NCI-H2196 (cell line): ENCODE measurements around the gene MYBPH.
A peak's percentile ranks its signal among the peaks of the same experiment; 100 is the strongest.

Experiments
- DNase-seq: peaks from one replicate; lab custom pipeline; 2025; ENCODE audit not compliant: unreplicated experiment; lab: John Stamatoyannopoulos, UW

Gene MYBPH

DNA sequence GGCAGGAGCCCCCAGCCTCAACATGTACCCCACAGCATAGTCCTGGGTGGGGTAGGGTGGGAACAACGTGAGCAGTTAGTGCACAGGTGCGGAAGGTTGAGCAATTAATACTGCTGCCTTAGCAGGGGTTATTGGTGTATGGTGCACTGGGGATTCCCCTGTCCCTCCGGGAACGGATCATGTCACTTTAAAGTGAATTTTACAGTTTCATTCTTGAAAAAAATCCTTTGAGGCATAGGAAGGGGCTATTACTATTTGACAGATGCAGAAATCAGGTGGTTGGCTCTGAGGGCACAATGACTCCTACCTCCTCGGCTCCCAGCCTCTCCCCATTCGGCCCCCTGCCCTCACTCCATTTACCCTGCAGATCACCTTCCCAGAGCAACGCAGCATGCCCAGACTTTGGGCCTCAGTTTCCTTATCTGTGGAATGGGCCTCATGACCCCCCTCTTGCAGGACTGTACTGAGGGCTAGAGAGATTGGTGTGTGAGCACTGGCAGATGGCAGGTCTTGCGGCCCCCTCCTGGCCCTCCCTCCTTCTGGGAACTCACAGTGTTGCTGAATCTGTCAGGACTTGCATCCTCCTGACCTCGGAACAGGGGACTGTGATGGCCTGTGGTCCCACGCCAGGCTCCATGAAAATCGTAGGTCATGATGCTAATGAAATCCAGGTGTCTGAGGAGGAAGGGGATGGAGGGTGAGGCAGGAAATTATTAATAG, 5.1 kb upstream of the MYBPH start:
- no peak for DNase-seq

- DNase-seq, result no peak
Observed at GRCh38 chr1:203179667-203180005, 4.0 kb upstream of the MYBPH start.

GRCh38 chr1:203178821-203179666, 3.4 kb upstream of the MYBPH start:
- peak; percentile 41 for DNase-seq

DNA sequence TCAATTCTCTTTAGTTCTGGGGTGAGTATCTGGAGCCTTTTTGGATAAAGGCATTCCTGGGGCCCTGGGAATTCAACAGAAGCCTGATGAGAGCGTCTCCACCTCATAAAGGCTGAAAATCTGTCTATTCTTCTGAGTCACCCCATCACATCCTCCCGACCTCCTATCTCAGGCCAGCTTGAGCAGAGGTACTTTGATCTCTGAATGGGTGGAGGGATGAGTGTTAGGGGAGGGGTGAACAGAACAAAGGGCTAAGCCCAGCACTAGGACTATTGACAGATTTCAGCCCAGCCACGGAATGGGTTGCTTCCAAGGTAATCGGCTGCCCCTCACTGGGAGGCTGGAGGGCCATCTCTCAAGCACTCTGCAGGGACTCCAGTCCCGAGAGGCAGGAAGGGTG, 2.5 kb upstream of the MYBPH start:
- no peak for DNase-seq

- DNase-seq, result no peak
Observed at GRCh38 chr1:203177470-203178039, 1.9 kb upstream of the MYBPH start.

DNA sequence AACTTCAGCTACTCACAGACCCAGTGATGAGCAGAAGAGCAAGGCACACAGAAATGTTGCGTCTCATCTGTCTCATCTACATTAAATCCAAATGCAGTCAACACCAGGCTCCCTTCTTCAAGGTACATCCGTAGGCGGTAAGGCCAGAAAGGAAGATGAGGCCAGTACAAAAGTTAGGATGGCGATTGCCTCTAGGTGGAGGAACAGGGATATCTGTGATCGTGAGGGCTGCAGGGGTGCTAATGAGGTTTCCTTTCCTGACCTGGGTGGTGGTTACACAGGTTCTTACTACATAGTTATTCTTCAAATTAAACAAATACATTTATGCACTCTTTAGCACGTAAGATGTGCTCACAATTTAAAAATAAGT, 1.4 kb upstream of the MYBPH start:
- no peak for DNase-seq

DNA sequence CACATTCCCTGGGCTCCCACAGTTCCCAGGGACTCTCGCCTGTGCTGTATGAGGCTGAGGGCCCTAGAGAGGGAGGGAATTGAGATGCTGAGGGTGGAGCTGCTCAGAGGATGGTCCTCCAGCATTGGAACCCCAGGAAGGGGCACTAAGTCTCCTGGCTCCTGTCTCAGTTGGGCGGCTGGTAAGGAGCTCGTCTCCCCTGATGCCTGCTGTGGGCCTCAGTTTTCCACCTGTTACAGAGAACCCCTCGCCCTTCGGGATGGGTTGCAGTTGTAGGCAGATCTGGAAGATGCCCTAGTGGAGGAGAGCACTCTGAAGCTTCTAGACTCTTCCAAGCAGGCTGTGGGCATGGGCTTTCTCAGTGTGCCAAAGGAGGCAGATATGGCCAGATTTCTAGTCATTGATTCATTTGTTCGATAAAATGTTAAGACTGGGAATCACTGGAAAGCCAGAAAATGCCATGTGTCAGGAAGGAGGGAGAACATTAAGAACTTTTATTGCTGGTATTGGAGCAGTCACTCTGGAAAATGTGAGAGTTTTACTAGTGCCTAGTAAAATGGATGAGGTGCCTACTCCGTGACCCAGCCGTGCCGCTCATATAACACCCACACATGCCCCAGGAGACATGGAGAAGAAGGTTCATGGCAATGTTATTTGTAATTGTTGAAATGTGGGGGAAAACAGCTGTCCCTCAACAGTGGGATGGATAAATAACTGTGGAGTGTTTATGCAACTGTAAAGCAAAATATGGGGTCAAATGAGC, 828 bp upstream of the MYBPH start:
- DNase-seq, result no peak

- DNase-seq, result peak; percentile 20
Observed at GRCh38 chr1:203175827-203176241, 208 bp upstream of the MYBPH start.

GRCh38 chr1:203174324-203174985, 1.2 kb downstream of the MYBPH start:
- no peak for DNase-seq

DNA sequence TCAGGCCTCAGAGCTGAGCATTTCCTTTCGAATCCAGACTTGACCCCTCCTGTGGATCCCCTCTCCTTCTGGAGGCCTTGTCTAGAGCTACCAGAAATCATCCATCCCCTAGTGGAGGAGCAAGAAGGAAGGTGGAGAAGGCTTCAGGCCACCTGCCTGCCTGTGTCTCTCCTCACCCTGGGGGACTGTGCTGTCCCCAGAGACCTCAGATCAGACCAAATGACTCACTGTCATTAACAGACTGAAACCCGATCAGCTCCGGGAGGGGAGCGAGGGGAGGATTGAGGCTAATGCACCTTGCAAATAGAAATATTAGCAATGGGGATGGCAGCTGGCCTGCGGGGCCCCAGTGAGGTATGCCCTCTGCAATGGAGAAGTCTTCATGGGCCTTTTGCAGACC, 2.1 kb downstream of the MYBPH start:
- DNase-seq, result no peak

- no peak for DNase-seq
Observed at GRCh38 chr1:203173011-203173555, 2.5 kb downstream of the MYBPH start.

DNA sequence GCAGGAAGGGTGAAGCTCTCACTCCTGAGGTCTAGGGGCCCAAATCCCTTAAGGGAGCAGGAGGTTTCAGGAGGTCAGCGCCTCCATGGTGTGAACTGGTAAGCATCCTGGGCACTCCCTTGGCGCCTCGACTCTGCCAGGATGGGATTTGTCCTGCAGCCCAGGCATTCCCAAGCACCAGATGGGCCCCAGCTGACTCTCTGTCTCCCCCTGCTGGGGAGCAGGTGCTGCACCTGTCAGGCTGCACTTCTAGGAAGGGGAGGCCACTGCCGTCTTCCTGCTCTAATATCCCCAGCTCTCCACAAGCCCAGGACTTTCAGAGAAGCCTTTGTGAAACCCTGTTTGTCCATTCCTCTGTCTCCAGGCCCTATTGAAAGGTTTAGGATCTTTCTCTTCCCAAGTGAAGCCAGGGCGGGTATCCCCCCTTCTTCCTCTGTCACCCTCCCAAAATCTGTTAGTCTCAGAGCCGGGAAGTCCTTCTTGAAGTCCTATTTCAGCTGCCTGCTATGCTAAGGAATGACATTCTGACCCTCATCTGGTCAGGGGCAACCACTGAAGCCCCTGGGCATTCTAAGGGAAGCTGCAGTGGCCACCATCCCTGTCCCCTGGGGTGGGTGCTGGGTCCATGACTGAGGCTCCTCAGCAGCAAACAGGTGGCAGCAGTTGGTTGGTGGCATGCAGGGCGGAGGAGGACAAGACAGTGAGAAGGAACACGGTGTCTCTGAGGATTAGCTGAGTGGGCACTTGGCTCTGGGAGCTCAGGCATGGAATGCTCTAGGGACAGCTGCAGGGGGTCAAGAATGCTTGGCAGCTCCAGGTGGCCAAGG, 3.2 kb downstream of the MYBPH start:
- peak; percentile 68 for DNase-seq

GRCh38 chr1:203171341-203172183, 4.1 kb downstream of the MYBPH start:
- DNase-seq, result no peak

GRCh38 chr1:203170625-203171330, 4.8 kb downstream of the MYBPH start:
- no peak for DNase-seq

DNA sequence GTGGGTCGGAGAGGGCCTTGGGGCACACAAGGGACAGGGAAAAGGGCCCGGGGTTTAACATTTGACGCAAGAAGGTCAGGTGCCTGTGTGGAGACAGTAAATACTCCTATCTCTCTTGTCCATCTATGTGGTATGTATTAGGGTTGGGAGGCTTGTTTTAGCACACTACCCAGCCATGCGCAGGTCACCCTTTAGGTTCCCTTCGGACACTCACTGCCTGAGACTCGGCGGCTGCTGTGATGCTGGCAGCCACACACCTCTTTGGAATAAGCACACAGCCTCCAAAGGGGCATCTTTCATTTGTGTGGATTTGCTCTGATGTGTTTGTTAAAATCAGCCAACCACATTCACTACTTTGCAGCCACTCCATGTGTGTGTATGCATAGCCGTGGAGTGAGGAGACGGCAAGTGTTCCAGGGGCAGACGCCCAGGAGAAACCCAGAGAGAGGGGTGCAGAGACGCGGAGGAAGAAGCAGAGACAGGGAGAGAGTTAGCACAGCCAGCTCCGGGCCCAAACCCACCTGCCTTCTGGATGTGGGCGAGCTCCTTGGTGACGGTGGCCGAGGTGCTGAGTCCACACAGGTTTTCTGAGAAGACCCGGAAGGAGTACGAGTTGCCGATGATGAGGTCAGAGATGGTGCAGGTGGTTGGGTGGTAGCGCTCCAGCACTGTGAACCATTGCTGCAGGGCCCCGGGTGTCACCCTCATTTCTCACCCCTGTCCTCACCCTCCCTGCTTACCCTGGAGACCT, 5.7 kb downstream of the MYBPH start:
- DNase-seq, result no peak

DNA sequence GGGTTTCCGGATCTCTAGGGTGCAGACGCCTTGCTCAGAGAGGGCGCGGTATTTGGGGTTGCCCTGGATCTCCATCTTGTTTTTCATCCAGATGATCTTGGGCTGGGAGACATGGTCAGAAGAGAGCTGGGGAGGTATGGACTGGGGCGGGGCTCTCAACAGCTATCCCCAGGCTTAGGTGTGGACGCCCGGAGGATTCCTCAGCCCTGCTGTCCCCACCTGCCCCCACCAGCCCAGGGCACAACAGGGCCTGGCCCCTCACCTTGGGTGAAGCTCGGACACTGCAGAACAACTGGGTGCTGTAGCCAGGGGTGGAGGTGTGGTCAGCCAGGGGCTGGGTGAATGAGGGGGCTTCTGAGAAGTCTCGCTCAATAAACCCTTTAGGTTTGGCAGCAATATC, 6.6 kb downstream of the MYBPH start:
- DNase-seq, result no peak

DNA sequence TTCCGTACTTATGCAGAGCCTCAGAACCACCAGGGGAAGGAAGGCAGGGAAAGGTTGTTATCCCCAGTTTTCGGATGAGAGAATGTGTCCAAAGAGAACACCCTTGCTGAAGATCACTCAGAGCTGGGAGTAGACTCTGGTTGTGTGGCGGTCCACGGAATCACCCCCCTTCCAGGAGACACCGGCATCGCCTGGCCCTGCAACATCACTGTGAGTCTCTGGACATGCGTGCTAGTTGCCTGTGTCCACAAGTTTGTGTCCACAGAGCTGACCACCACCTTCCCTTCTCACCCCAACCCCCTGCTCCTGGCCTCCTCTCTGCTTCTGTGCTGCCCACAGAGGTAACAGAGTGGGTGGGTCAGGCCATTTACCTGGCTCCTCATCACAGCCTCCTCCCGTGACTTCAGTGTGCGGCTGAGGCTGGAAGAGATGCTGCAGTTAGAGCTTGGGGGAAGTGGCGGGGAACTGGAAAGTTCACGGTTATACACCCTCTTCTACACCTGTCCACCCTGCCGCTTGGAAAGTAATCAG, 7.3 kb downstream of the MYBPH start:
- no peak for DNase-seq

- DNase-seq, result no peak
Observed at GRCh38 chr1:203167913-203168200, 7.8 kb downstream of the MYBPH start.
